ENCODE measurements around the gene TRIM65. TPM values are rescaled to one million over a fixed set of nuclear protein-coding genes. Genes with fewer than 3 reads are reported as not detected.

The TRIM65 gene
- total and polyA plus RNA-seq, 2 of the 4 experiments (the other 2 are of a cell fraction) = 7.9 to 10.6 TPM

DNA sequence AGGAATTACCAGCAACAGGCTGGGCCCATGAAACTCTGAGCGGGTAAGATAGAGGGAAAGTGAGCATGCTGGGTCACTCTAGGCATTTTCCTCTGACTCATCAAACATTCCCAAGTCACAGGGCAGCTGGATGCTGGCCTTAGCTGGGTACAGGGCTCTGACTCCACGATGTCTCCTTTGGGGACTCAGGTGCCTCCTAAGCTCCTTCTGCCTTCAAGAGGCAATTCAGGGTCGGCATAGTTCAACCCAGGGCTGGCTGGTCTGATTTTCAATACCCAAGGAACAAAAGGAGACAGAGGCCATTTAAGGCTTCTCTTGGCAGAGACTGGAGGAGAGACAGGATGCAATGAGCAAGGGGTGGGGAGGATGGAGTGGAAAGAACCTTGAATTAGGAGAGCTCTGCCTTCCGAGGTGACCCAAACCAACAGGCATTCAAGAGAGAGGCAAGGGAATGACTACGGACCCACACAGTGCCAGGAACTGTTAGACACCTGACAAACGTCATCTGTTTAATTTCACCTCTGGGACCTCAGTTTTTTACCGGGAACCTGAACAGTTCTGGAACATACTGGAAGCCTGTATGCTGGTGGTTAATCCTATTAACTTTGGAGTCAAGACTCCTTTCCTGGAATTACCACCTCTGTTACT is 42.5 kb downstream of the TRIM65 start:
- peak; percentile 57 for DNase-seq
- Histone ChIP-seq H2BK20ac (ENCODE audit: low read depth, low read length) (no peak overlapping the region), H2AFZ (replicated peaks; ENCODE audit: low read length, poor library complexity) (no peak overlapping the region)

More for the DNA sequence above, 42.5 kb downstream of the TRIM65 start:
- Histone ChIP-seq H3K4me2 (ENCODE audit: low read depth, low read length) (peak overlapping the region; percentile 86), H3K18ac (ENCODE audit: low read depth, low read length) (no peak overlapping the region), H3K9ac (ENCODE audit: low read depth, low read length) (peak overlapping the region; percentile 27), H2BK15ac (ENCODE audit: low read depth, low read length) (no peak overlapping the region; the same call in 2 of the 3 replicates), H4K5ac (ENCODE audit: low read depth, low read length) (no peak overlapping the region), H2BK5ac (ENCODE audit: low read depth, low read length, poor library complexity, severe bottlenecking) (peak overlapping the region; percentile 12), H3K27me3 (ENCODE audit: control insufficient read depth, insufficient read depth, low read length) (no peaks in the 10 kb centered on the region), H3K27ac (ENCODE audit: insufficient read depth, low read length) (peak overlapping the region; percentile 2; the same call in 1 of the 2 replicates), H3K4ac (ENCODE audit: low read depth, low read length) (peak overlapping the region; percentile 22; the same call in 1 of the 2 replicates), H3K23ac (ENCODE audit: low read depth, low read length) (no peak overlapping the region), H3K14ac (replicated peaks; ENCODE audit: low read depth, low read length) (peak overlapping the region; percentile 51; the same call in 1 of the 2 replicates), H3K36me3 (ENCODE audit: control insufficient read depth, insufficient read depth, low read length) (peaks cover 20% of the 10 kb centered on the region), H4K20me1 (ENCODE audit: insufficient read depth, low read length) (peaks cover 5% of the 10 kb centered on the region; the same call in 1 of the 2 replicates), H3K4me3 (ENCODE audit: insufficient read depth, low read depth, low read length) (peak overlapping the region; percentile 55), H3K9me3 (ENCODE audit: control insufficient read depth, insufficient read depth, low read length) (no peaks in the 10 kb centered on the region), H3K4me1 (ENCODE audit: control insufficient read depth, insufficient read depth, low read length) (peaks cover 11% of the 10 kb centered on the region), H2AK9ac (replicated peaks; ENCODE audit: low read depth, low read length, poor library complexity) (peak overlapping the region; percentile 21), H3K9me1 (ENCODE audit: insufficient read depth, low read length) (peaks cover 7% of the 10 kb centered on the region), H4K91ac (ENCODE audit: insufficient read depth, low read depth, low read length) (no peak overlapping the region), H4K8ac (ENCODE audit: low read depth in 2 of 2, low read length in 2 of 2) (peak overlapping the region in 1 of 2 experiments; percentile 4; a peak in 1 of 4 replicates), H2AK5ac (ENCODE audit: low read depth, low read length) (peak overlapping the region; percentile 37; the same call in 1 of the 2 replicates), H2BK120ac (ENCODE audit: low read depth, low read length) (no peak overlapping the region), H3K79me1 (ENCODE audit: low read depth in 1 of 2, low read length in 2 of 2) (peaks cover 6 to 29% of the 10 kb centered on the region in 2 experiments; a peak in 3 of 4 replicates), H3K56ac (ENCODE audit: extremely low read depth, insufficient read depth, low read length) (no peak overlapping the region)
- intact Hi-C loops (cut with micrococcal nuclease) = no loop called here
- dilution Hi-C loops (cut with HindIII; ENCODE audit: low sequenced_read_pairs, unreplicated experiment) = no loop called here
- in situ Hi-C loops (cut with MboI; ENCODE audit: low sequenced_read_pairs) = no loop called here
- TF ChIP-seq SMC3 (IDR thresholded peaks at IDR 0.05; ENCODE audit: low read depth, low read length) (no peak), MAZ (IDR thresholded peaks at IDR 0.05; ENCODE audit: borderline replicate concordance, low read depth, low read length) (no peak), NFE2L2 (IDR thresholded peaks at IDR 0.05; ENCODE audit: low read depth, low read length) (no peak), CHD1 (IDR thresholded peaks at IDR 0.05; ENCODE audit: low read depth, low read length) (no peak), MAFK (IDR thresholded peaks at IDR 0.05; ENCODE audit: low read depth, low read length) (no peak), RCOR1 (IDR thresholded peaks at IDR 0.05; ENCODE audit: insufficient replicate concordance, low read length) (no peak), RAD21 (IDR thresholded peaks at IDR 0.05; ENCODE audit: low read length) (no peak), CEBPB (IDR thresholded peaks at IDR 0.05; ENCODE audit: low read depth, low read length) (no peak)
- TF ChIP-seq, protein P1, sequence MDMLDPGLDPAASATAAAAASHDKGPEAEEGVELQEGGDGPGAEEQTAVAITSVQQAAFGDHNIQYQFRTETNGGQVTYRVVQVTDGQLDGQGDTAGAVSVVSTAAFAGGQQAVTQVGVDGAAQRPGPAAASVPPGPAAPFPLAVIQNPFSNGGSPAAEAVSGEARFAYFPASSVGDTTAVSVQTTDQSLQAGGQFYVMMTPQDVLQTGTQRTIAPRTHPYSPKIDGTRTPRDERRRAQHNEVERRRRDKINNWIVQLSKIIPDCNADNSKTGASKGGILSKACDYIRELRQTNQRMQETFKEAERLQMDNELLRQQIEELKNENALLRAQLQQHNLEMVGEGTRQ (IDR thresholded peaks at IDR 0.05; ENCODE audit: low read depth, low read length) = no peak
- TF ChIP-seq, protein P2, sequence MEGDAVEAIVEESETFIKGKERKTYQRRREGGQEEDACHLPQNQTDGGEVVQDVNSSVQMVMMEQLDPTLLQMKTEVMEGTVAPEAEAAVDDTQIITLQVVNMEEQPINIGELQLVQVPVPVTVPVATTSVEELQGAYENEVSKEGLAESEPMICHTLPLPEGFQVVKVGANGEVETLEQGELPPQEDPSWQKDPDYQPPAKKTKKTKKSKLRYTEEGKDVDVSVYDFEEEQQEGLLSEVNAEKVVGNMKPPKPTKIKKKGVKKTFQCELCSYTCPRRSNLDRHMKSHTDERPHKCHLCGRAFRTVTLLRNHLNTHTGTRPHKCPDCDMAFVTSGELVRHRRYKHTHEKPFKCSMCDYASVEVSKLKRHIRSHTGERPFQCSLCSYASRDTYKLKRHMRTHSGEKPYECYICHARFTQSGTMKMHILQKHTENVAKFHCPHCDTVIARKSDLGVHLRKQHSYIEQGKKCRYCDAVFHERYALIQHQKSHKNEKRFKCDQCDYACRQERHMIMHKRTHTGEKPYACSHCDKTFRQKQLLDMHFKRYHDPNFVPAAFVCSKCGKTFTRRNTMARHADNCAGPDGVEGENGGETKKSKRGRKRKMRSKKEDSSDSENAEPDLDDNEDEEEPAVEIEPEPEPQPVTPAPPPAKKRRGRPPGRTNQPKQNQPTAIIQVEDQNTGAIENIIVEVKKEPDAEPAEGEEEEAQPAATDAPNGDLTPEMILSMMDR (conservative IDR thresholded peaks at IDR 0.05; ENCODE audit: low read depth, low read length) = no peak
- ATAC-seq (ENCODE audit: low read depth) = no peak
- 60% methylated on average over 2 of the region's 7 CpGs; no CpG with 5 or more reads in 1 of the 2 experiments for WGBS, 2 experiments (ENCODE audit: extremely low coverage in 2 of 2, insufficient read length in 1 of 2)
- ChIA-PET POLR2A (ENCODE audit: unreplicated experiment) (no interaction called here), CTCF (interaction anchor here (0.5 to 1.4 kb wide), 2 partner anchors 24 to 106 kb away, joined by 3 read pairs; no protein-coding TSS in a partner anchor)
- no TSS peak for BruUV-seq (replicated peaks)

Measured in IMR-90 (cell line).